HEK293 (cell line): ENCODE measurements around the gene HOXA3.

ENCODE experiments used
- HOXA7 ChIP-seq: sonication (generic); formaldehyde crosslinking; IDR thresholded peaks from 2 replicates; pipeline ENCODE4 v1.8.1; 2022; ENCODE audit warnings: missing genetic modification reagents, borderline replicate concordance
- TCF7L2 ChIP-seq: IDR thresholded peaks from 2 replicates; pipeline ENCODE4 v1.6.1; 2011; ENCODE audit warnings: low read depth, mild to moderate bottlenecking, inconsistent platforms, low read length, moderate library complexity, borderline replicate concordance
- ZNF157 ChIP-seq: fragments of 450-650 bp; formaldehyde crosslinking; IDR thresholded peaks from 2 replicates; pipeline ENCODE4 v1.5.1; 2016; ENCODE audit warnings: missing biosample characterization, missing genetic modification characterization
- ZNF544 ChIP-seq: fragments of 450-650 bp; formaldehyde crosslinking; IDR thresholded peaks from 2 replicates; pipeline ENCODE4 v1.5.0; 2017; ENCODE audit warnings: missing biosample characterization, missing genetic modification characterization
- TF ChIP-seq, protein P1 (sequence below): fragments of 450-650 bp; formaldehyde crosslinking; IDR thresholded peaks from 2 replicates; pipeline ENCODE4 v1.5.1; 2016; ENCODE audit warnings: missing biosample characterization, missing genetic modification characterization
- TF ChIP-seq, protein P2 (sequence below): fragments of 450-650 bp; formaldehyde crosslinking; IDR thresholded peaks from 2 replicates; pipeline ENCODE4 v1.5.1; 2016; ENCODE audit warnings: missing biosample characterization, missing genetic modification characterization, low read depth
- TF ChIP-seq, protein P3 (sequence below): fragments of 450-650 bp; formaldehyde crosslinking; IDR thresholded peaks from 2 replicates; pipeline ENCODE4 v1.5.1; 2017; ENCODE audit warnings: missing biosample characterization, missing genetic modification characterization
- TF ChIP-seq, protein P4 (sequence below): fragments of 450-650 bp; formaldehyde crosslinking; conservative IDR thresholded peaks from 2 replicates; pipeline ENCODE4 v1.5.1; 2016; ENCODE audit warnings: low read depth, missing biosample characterization, missing genetic modification characterization

DNA sequence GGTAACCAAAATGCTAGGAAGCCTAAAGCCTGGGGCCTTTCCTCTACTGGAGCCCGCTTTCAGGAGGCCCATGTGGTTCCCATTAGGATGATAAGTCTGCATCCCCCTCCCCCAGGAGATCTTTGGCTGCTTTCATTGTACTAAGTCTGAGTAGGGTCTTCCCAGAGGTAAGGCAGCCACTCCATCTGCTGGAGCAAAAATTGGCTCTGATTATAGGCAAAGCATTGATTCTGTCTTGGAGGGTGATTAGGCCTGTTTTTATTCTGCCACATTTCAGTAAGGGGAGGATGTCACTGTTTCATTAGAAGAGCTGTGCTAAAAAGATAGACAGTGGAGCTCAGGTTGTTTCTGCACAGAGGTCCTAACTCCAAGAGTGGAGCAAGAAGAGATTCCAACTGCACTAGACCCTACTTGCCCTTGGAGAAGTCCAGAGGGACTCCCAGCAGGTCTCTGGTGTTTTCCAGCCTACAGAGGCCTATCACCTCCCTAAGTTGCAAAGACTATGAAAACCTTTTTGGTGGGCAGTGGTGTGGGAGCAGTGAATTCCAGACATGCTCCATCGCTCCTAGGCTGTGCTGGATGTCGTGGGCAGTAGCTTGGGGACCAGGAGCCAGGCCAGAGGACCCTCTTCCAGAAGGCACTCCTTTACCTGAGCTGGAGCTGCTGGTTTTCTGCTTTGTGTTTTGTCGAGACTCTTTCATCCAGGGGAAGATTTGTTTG is 42.8 kb downstream of the HOXA3 start:
- TF ChIP-seq HOXA7 (no peak), ZNF544 (no peak), TCF7L2 (no peak), ZNF157 (tag by site-specific recombination) (no peak)
- TF ChIP-seq, protein P1, sequence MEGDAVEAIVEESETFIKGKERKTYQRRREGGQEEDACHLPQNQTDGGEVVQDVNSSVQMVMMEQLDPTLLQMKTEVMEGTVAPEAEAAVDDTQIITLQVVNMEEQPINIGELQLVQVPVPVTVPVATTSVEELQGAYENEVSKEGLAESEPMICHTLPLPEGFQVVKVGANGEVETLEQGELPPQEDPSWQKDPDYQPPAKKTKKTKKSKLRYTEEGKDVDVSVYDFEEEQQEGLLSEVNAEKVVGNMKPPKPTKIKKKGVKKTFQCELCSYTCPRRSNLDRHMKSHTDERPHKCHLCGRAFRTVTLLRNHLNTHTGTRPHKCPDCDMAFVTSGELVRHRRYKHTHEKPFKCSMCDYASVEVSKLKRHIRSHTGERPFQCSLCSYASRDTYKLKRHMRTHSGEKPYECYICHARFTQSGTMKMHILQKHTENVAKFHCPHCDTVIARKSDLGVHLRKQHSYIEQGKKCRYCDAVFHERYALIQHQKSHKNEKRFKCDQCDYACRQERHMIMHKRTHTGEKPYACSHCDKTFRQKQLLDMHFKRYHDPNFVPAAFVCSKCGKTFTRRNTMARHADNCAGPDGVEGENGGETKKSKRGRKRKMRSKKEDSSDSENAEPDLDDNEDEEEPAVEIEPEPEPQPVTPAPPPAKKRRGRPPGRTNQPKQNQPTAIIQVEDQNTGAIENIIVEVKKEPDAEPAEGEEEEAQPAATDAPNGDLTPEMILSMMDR (tag by site-specific recombination): no peak
- TF ChIP-seq, protein P2, sequence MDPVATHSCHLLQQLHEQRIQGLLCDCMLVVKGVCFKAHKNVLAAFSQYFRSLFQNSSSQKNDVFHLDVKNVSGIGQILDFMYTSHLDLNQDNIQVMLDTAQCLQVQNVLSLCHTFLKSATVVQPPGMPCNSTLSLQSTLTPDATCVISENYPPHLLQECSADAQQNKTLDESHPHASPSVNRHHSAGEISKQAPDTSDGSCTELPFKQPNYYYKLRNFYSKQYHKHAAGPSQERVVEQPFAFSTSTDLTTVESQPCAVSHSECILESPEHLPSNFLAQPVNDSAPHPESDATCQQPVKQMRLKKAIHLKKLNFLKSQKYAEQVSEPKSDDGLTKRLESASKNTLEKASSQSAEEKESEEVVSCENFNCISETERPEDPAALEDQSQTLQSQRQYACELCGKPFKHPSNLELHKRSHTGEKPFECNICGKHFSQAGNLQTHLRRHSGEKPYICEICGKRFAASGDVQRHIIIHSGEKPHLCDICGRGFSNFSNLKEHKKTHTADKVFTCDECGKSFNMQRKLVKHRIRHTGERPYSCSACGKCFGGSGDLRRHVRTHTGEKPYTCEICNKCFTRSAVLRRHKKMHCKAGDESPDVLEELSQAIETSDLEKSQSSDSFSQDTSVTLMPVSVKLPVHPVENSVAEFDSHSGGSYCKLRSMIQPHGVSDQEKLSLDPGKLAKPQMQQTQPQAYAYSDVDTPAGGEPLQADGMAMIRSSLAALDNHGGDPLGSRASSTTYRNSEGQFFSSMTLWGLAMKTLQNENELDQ: no peak
- TF ChIP-seq, protein P3, sequence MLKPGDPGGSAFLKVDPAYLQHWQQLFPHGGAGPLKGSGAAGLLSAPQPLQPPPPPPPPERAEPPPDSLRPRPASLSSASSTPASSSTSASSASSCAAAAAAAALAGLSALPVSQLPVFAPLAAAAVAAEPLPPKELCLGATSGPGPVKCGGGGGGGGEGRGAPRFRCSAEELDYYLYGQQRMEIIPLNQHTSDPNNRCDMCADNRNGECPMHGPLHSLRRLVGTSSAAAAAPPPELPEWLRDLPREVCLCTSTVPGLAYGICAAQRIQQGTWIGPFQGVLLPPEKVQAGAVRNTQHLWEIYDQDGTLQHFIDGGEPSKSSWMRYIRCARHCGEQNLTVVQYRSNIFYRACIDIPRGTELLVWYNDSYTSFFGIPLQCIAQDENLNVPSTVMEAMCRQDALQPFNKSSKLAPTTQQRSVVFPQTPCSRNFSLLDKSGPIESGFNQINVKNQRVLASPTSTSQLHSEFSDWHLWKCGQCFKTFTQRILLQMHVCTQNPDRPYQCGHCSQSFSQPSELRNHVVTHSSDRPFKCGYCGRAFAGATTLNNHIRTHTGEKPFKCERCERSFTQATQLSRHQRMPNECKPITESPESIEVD: no peak
- TF ChIP-seq, protein P4, sequence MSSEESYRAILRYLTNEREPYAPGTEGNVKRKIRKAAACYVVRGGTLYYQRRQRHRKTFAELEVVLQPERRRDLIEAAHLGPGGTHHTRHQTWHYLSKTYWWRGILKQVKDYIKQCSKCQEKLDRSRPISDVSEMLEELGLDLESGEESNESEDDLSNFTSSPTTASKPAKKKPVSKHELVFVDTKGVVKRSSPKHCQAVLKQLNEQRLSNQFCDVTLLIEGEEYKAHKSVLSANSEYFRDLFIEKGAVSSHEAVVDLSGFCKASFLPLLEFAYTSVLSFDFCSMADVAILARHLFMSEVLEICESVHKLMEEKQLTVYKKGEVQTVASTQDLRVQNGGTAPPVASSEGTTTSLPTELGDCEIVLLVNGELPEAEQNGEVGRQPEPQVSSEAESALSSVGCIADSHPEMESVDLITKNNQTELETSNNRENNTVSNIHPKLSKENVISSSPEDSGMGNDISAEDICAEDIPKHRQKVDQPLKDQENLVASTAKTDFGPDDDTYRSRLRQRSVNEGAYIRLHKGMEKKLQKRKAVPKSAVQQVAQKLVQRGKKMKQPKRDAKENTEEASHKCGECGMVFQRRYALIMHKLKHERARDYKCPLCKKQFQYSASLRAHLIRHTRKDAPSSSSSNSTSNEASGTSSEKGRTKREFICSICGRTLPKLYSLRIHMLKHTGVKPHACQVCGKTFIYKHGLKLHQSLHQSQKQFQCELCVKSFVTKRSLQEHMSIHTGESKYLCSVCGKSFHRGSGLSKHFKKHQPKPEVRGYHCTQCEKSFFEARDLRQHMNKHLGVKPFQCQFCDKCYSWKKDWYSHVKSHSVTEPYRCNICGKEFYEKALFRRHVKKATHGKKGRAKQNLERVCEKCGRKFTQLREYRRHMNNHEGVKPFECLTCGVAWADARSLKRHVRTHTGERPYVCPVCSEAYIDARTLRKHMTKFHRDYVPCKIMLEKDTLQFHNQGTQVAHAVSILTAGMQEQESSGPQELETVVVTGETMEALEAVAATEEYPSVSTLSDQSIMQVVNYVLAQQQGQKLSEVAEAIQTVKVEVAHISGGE (tag by site-specific recombination): no peak
